ENCODE measurements around the gene ALDH4A1. TPM values are rescaled to one million over a fixed set of nuclear protein-coding genes. Genes with fewer than 3 reads are reported as not detected.

Gene ALDH4A1
- total RNA-seq, 2 donors from 2014 or later = 4.4 to 5.7 TPM

DNA sequence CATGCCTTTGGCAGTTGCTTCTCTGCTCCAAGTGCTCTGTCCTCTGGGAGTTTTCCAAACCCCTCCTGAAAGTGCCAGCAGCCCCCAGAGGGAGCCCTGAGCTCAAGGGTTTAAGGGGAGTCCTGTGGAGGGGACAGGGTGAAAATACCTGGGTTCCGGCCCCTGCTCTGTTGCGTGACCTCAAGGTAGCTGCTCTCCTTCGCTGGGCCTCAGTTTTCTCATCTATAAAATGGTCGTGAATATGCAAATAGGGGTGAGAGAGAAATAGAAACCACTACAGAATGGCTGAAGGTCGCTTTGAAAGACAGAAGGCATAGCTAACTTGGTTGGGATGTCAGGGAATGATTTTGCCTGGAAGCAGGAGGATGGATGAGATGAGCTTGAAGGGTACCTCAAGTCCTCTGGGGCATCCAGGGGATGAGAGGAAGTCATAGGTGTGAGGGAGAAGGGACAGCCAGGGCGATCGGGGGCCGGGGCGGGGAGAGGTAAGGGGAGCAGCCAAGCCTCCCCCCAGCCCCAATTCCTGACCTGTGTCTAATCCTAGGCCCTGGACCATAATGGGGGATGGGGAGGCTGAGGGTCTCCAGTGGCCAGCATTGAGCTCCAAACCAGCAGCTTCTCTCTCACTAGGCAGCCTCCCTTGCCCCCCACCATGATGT is 41.7 kb upstream of the ALDH4A1 start:
- H3K27ac Mint-ChIP-seq = peak overlapping the region; percentile 31 to 62
- ATAC-seq = no peak

GRCh38 chr1:18943162-18943561 is 40.8 kb upstream of the ALDH4A1 start:
- no peaks in the 10 kb centered on the region for H3K36me3 Mint-ChIP-seq
- H3K9me3 Mint-ChIP-seq = no peaks in the 10 kb centered on the region
- no peak overlapping the region for H3K4me3 Mint-ChIP-seq
- DNase-seq (ENCODE audit: low spot score) = no peak
- H3K27me3 Mint-ChIP-seq = no peaks in the 10 kb centered on the region
- no peak for ATAC-seq
- peaks cover 54 to 60% of the 10 kb centered on the region in 2 donors for H3K4me1 Mint-ChIP-seq (ENCODE audit: low read depth in 2 of 2)
- peak overlapping the region; percentile 31 to 56 for H3K27ac Mint-ChIP-seq

More for the DNA sequence above, 41.7 kb upstream of the ALDH4A1 start:
- H3K36me3 Mint-ChIP-seq = no peaks in the 10 kb centered on the region
- H3K9me3 Mint-ChIP-seq = no peaks in the 10 kb centered on the region
- peaks cover 63 to 64% of the 10 kb centered on the region in 2 donors for H3K4me1 Mint-ChIP-seq (ENCODE audit: low read depth in 2 of 2)
- H3K4me3 Mint-ChIP-seq = no peak overlapping the region
- DNase-seq (ENCODE audit: low spot score) = no peak
- no peaks in the 10 kb centered on the region for H3K27me3 Mint-ChIP-seq

DNA sequence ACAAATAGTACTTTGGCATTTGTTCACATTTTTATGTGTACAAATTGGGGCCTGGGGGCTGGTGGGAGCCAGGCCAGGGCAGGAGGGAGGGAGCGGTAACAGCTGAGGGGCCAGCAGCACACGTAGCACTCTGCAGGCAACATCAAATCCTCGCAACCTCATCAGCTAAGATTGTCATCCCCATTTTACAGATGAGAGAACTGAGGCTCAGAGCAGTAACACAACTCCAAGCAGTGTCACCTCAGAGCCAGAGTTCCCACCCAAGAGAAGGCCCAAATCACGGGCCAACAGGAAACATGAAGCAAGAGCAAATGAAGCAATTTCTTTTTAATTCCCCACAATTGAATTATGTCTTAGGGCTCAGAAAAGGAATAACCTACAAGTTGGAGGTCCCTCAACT is 40.0 kb upstream of the ALDH4A1 start:
- DNase-seq (ENCODE audit: low spot score) (no peak), ATAC-seq (no peak)
- no peaks in the 10 kb centered on the region for H3K27me3 Mint-ChIP-seq
- H3K36me3 Mint-ChIP-seq = no peaks in the 10 kb centered on the region
- H3K27ac Mint-ChIP-seq = no peak overlapping the region
- H3K9me3 Mint-ChIP-seq = no peaks in the 10 kb centered on the region
- H3K4me1 Mint-ChIP-seq (ENCODE audit: low read depth in 2 of 2) = peaks cover 46 to 55% of the 10 kb centered on the region in 2 donors
- no peak overlapping the region for H3K4me3 Mint-ChIP-seq

GRCh38 chr1:18941221-18942141 is 39.1 kb upstream of the ALDH4A1 start:
- H3K4me3 Mint-ChIP-seq = no peak overlapping the region
- ATAC-seq (no peak), DNase-seq (ENCODE audit: low spot score) (no peak)
- no peaks in the 10 kb centered on the region for H3K9me3 Mint-ChIP-seq
- H3K27me3 Mint-ChIP-seq = no peaks in the 10 kb centered on the region
- peaks cover 46 to 57% of the 10 kb centered on the region in 2 donors for H3K4me1 Mint-ChIP-seq (ENCODE audit: low read depth in 2 of 2)
- H3K27ac Mint-ChIP-seq = no peak overlapping the region
- no peaks in the 10 kb centered on the region for H3K36me3 Mint-ChIP-seq

GRCh38 chr1:18940303-18941020 is 38.1 kb upstream of the ALDH4A1 start:
- DNase-seq (ENCODE audit: low spot score) (no peak), ATAC-seq (no peak)
- Mint-ChIP-seq H3K36me3 (no peaks in the 10 kb centered on the region), H3K4me3 (no peak overlapping the region), H3K4me1 (ENCODE audit: low read depth in 2 of 2) (peaks cover 42 to 55% of the 10 kb centered on the region in 2 donors), H3K27ac (peak overlapping the region in 1 of 2 donors; percentile 64), H3K27me3 (no peaks in the 10 kb centered on the region), H3K9me3 (no peaks in the 10 kb centered on the region)

DNA sequence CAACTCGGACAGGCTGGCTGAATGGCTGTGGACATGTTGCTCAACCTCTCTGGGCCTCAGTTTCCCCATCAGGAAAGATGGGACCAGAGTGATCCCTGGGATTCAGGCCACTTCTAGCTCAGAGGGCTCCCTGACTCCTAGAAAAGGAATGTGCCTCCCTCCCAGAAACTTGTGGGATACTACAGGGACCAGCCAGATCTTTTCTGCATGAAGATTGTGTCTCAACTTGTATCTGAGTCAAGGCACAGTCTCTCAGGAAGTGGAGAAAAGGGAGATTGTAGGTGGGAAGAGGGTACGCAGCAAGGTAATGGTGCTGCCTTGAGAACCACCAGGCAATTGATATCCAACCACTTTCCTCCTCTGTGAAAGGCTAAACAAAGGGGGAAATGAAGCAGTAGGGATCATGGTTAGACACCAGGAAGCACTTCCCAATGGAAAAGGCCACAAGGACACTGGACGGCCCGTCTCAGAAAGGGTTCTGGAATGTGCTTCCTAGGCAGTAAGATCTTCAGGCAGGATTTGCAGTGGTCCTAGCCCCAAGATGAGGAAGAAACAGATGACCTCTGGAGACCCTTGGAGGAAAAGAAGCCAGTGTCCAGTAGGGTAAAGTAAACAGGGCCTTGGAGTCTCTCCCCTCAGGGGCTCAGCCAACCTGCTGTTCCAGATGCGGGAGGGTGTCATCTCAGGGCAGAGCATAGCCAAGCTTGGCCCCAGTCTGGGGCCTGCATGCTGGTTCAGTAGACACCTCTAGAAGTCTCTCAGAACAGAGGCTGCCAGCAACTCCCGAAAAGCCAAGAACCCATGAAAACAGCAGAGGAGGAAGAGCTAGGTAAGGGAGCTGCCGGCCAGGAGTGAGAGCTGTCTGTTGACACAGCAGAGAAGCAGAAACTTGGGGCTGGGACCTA is 37.3 kb upstream of the ALDH4A1 start:
- no peaks in the 10 kb centered on the region for H3K36me3 Mint-ChIP-seq
- no peak for DNase-seq (ENCODE audit: low spot score)
- H3K27me3 Mint-ChIP-seq = no peaks in the 10 kb centered on the region
- H3K9me3 Mint-ChIP-seq = no peaks in the 10 kb centered on the region
- no peak overlapping the region for H3K4me3 Mint-ChIP-seq
- no peak for ATAC-seq
- peak overlapping the region in 1 of 2 donors; percentile 64 for H3K27ac Mint-ChIP-seq
- peaks cover 39 to 50% of the 10 kb centered on the region in 2 donors for H3K4me1 Mint-ChIP-seq (ENCODE audit: low read depth in 2 of 2)

DNA sequence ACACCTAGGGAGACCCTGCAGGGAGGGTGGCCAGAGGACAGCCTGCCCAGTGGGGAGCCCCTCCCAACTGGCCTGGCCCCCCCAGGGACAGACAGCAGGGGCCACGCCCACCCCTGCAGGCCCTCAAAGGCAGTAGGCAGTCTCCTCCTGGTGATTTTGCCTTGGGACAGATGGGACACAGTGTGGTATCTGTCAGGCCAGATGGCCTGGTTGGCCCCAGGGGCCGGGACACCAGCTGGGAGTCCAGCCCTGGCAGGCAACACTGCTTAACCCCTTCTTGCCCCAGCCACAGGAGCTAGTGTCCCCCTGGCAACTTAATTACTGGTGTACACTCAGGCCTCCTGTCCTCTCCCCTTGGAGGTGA is 36.3 kb upstream of the ALDH4A1 start:
- no peaks in the 10 kb centered on the region for H3K9me3 Mint-ChIP-seq
- no peak for ATAC-seq
- H3K27ac Mint-ChIP-seq = peak overlapping the region in 1 of 2 donors; percentile 49
- no peak for DNase-seq (ENCODE audit: low spot score)
- H3K36me3 Mint-ChIP-seq = no peaks in the 10 kb centered on the region
- H3K4me3 Mint-ChIP-seq = no peak overlapping the region
- H3K4me1 Mint-ChIP-seq (ENCODE audit: low read depth in 2 of 2) = peaks cover 29 to 47% of the 10 kb centered on the region in 2 donors
- no peaks in the 10 kb centered on the region for H3K27me3 Mint-ChIP-seq

DNA sequence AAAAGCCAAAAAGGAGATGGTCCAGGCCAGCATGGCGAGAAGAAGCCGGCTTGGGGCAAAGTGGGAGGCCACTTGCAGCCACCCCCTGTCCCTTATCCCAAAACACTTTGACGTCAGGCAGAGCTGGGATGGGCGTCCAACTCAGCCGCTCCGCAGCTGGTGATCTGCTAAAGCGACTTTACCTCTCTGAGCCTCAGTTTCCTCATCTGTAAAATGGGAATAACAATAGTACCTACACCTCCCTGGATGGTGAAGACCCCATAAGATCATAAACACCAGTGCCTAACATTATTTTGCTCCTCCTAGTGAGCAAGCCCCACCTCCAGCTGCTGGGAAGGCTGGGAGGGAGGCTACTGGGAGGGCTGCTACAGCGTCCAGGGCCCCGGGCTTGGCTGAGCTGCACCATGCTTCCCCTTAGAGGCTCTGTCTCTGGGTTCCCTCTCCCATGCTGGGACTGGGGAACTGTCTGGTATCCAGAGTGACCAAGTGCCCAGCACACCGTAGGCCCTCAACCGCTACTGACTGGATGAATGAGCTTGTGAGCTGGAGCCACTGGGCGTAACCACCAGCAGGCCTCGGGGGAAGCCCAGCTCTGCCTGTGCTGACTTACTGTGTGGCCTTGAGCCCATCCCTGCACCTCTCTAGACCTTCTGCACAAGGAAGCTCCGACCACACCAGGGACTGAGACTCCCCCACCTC is 35.8 kb upstream of the ALDH4A1 start:
- Mint-ChIP-seq H3K9me3 (no peaks in the 10 kb centered on the region), H3K4me1 (ENCODE audit: low read depth in 2 of 2) (peaks cover 25 to 43% of the 10 kb centered on the region in 2 donors), H3K27me3 (no peaks in the 10 kb centered on the region), H3K27ac (peak overlapping the region in 1 of 2 donors; percentile 49), H3K36me3 (no peaks in the 10 kb centered on the region), H3K4me3 (no peak overlapping the region)
- ATAC-seq (peak in 1 of 2 donors; percentile 8), DNase-seq (ENCODE audit: low spot score) (no peak)

- Mint-ChIP-seq H3K27me3 (no peaks in the 10 kb centered on the region), H3K27ac (peak overlapping the region in 1 of 2 donors; percentile 49), H3K4me1 (ENCODE audit: low read depth in 2 of 2) (peaks cover 25 to 44% of the 10 kb centered on the region in 2 donors), H3K4me3 (no peak overlapping the region), H3K36me3 (no peaks in the 10 kb centered on the region), H3K9me3 (no peaks in the 10 kb centered on the region)
- ATAC-seq = no peak
- no peak for DNase-seq (ENCODE audit: low spot score)
These were observed 35.2 kb upstream of the ALDH4A1 start for GRCh38 chr1:18937539-18937938.

GRCh38 chr1:18936814-18937481 is 34.6 kb upstream of the ALDH4A1 start:
- Mint-ChIP-seq H3K4me3 (no peak overlapping the region), H3K27ac (peak overlapping the region in 1 of 2 donors; percentile 34), H3K27me3 (no peaks in the 10 kb centered on the region)

GRCh38 chr1:18936471-18936813 is 34.1 kb upstream of the ALDH4A1 start:
- H3K4me1 Mint-ChIP-seq (ENCODE audit: low read depth in 2 of 2) = peaks cover 30 to 55% of the 10 kb centered on the region in 2 donors
- H3K36me3 Mint-ChIP-seq = no peaks in the 10 kb centered on the region
- H3K9me3 Mint-ChIP-seq = no peaks in the 10 kb centered on the region
- peak overlapping the region in 1 of 2 donors; percentile 34 for H3K27ac Mint-ChIP-seq
- no peak overlapping the region for H3K4me3 Mint-ChIP-seq
- DNase-seq (ENCODE audit: low spot score) (no peak), ATAC-seq (no peak)
- no peaks in the 10 kb centered on the region for H3K27me3 Mint-ChIP-seq

More at GRCh38 chr1:18936814-18937481, 34.6 kb upstream of the ALDH4A1 start:
- ATAC-seq (no peak), DNase-seq (ENCODE audit: low spot score) (no peak)
- no peaks in the 10 kb centered on the region for H3K9me3 Mint-ChIP-seq
- no peaks in the 10 kb centered on the region for H3K36me3 Mint-ChIP-seq
- peaks cover 30 to 50% of the 10 kb centered on the region in 2 donors for H3K4me1 Mint-ChIP-seq (ENCODE audit: low read depth in 2 of 2)
